Coronary artery (tissue), 2 donors: ENCODE data around the gene MS4A18.

Source experiments
- DNase-seq: peaks from one replicate; pipeline ENCODE4 v3.0.0-alpha.2; 2017; ENCODE audit warnings: low spot score
- H3K27ac ChIP-seq, 2 donors: fragments of 200-600 bp; sonication (generic); one replicate each; pipeline ENCODE4 v1.5.1; 2016 to 2019
- H3K4me3 ChIP-seq: fragments of 200-600 bp; sonication (generic); 2 replicates; pipeline ENCODE4 v1.5.1; 2016; ENCODE audit warnings: mild to moderate bottlenecking, moderate library complexity
- TF ChIP-seq, protein P1 (sequence below): fragments of 200-600 bp; sonication (generic); IDR thresholded peaks from one replicate; pipeline ENCODE4 v1.5.1; 2019; ENCODE audit warnings: antibody characterized with exemption

MS4A18 gene

DNA sequence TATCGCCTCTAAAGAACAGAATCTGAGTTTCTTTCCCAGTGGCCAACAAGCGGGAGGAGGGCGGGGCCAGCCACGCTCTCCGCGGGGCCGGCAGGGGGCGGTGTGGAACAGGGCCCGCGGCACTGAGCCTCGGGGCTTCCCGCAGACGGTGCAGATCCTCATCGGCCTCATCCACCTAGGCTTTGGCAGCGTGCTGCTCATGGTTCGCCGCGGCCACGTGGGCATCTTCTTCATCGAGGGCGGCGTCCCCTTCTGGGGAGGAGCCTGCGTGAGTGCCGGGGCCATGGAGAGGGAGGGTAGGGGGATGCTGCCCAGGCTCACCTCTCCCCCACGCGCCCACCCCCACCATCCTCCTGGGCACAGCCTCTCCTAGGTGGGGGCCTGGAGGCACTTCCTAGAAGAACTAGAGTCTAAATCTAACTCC is 42.9 kb downstream of the MS4A18 start:
- TF ChIP-seq, protein P1, sequence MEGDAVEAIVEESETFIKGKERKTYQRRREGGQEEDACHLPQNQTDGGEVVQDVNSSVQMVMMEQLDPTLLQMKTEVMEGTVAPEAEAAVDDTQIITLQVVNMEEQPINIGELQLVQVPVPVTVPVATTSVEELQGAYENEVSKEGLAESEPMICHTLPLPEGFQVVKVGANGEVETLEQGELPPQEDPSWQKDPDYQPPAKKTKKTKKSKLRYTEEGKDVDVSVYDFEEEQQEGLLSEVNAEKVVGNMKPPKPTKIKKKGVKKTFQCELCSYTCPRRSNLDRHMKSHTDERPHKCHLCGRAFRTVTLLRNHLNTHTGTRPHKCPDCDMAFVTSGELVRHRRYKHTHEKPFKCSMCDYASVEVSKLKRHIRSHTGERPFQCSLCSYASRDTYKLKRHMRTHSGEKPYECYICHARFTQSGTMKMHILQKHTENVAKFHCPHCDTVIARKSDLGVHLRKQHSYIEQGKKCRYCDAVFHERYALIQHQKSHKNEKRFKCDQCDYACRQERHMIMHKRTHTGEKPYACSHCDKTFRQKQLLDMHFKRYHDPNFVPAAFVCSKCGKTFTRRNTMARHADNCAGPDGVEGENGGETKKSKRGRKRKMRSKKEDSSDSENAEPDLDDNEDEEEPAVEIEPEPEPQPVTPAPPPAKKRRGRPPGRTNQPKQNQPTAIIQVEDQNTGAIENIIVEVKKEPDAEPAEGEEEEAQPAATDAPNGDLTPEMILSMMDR, result no peak
- no peak overlapping the region for H3K4me3 ChIP-seq
- no peak for DNase-seq
- H3K27ac ChIP-seq, result no peak overlapping the region

DNA sequence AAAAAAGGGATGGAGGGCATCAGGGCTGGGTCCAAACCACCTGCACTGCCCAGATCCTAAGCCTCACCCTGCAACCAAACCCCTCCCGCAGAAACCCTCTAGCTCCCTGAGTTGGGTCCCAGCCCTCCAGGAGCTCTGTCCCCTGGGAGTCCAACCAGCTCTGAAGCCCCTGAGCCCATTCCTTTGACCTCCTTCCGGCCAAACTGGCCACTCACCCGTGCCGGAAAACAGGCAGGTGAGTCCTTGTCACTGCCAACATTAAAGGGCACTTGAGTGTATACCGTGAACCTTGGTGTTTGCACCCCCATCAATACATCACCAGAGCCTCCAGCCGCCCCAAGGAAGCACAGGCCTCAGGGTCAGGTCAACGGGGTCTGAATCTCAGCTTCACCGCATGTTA is 43.7 kb downstream of the MS4A18 start:
- Histone ChIP-seq H3K4me3 (no peak overlapping the region), H3K27ac (no peak overlapping the region)
- TF ChIP-seq, protein P1, result no peak
- no peak for DNase-seq

DNA sequence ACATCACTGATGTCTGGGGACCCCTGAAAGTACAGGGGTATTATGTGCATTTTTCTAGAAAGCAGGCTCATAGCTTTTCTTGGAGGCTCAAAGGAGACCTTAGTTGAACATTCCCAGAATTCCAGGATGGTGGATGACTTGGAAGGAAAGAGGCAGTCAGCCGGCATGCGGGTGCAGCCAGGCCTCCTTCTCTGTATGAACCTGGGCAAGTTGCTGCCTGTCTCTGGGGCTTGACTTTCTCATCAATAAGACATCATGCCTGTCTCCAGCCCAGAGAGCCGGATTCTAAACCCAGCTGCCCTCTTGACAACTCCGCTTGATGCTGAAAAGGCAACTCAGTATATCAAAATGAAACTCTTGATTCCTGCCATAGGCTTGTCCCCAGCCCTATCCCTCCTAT is 44.8 kb downstream of the MS4A18 start:
- H3K27ac ChIP-seq, result no peak overlapping the region
- no peak for DNase-seq
- no peak overlapping the region for H3K4me3 ChIP-seq
- TF ChIP-seq, protein P1, result no peak

DNA sequence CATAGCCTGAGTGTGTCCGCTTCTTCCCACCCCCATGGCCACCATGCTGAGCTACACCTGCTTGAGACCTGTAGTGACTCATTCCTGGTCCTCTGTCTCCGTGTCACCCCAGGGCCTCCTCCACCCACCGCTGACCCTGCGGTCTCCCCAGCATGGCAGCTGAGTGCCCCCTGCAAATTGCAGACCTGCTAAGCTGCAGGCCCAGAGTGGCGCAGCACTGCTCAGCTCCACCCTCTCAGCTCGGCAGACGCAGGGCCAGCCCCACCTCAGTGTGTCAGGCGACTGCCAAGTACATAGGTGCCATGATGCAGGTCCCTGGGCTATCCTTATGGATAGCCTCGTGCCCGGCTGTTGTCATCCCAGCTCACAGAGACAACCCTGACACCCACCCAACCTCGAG is 45.3 kb downstream of the MS4A18 start:
- no peak overlapping the region for H3K27ac ChIP-seq
- TF ChIP-seq, protein P1, result no peak
- DNase-seq, result no peak
- no peak overlapping the region for H3K4me3 ChIP-seq

DNA sequence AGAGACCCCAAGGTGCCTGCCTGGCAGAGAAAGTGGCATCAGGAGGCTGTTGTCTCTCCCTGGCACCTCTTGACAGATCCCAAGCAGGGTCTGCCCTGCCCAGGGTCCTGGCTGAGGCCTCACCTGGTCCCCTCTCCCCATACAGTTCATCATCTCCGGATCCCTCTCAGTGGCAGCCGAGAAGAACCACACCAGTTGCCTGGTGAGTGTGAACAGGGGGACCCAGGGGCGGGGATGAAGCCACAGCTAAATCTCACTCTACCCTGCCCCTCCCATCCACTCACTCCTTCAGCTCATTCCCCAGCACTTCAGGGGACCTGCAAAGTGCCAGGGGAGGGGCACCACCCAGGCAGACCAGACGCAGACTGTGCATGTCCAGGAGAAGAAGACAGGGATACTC is 46.6 kb downstream of the MS4A18 start:
- DNase-seq, result no peak
- TF ChIP-seq, protein P1, result no peak
- no peak overlapping the region for H3K27ac ChIP-seq
- no peak overlapping the region for H3K4me3 ChIP-seq

DNA sequence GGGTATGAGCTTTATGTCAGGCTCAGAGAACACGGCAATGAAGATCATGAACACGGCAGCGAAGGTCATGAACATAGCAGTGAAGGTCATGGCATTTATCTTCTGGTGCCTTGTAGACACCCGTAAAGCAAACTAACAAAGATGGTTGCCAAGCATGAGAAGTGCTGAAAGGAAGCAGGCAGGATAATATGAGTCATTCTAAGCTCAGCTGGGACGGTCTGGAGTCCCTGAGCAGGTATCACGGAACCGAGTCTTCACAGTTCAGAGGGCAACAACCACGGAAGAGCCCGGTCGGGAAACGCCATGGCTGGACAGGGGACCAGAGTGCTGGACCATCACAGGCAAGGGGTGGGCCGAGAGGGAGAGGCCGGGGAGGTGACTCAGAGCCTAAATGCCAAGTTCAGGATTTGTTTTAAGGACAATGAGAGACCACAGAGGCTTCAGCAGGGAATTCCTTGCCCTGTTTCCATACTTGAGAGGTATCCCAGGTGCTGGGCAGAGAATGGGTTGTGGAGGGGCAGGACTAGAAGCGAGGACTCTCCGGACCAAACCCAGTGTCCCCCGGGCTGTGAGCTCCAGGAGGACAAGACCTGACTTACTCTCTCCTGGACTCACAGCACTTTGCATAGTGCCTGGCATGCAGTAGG is 47.5 kb downstream of the MS4A18 start:
- H3K4me3 ChIP-seq, result no peak overlapping the region
- H3K27ac ChIP-seq, result no peak overlapping the region
- DNase-seq, result no peak
- TF ChIP-seq, protein P1, result no peak

DNA sequence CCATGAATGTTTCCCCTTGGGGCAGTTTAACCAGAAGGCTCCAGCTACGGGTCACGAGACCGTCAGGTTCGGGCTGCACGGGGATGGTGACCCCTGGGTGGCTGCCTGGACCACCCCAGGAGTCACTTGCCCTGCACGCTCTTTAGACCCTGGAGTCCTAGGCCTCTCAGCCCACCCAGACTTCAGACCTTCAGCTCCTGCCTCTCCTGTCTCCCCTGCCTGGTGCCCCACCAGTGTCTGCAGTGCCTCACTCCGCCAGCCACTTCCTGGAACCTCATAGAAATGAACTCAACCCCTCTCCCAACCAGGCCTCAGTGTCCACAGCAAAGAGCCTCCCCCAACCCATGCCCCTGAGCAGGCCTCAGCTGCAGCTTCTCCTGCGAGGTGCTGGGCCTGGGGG is 48.1 kb downstream of the MS4A18 start:
- TF ChIP-seq, protein P1, result no peak
- no peak overlapping the region for H3K4me3 ChIP-seq
- DNase-seq, result no peak
- H3K27ac ChIP-seq, result no peak overlapping the region
